Thyroid gland (tissue), 4 donors: Measurements from ENCODE around the gene GNG4.

Experiments
- CTCF ChIP-seq, 6 experiments: fragments of 200-600 bp in 3 of 6; fragments of 450-650 bp in 3 of 6; sonication (generic) in 3 of 6; IDR thresholded peaks; one replicate each; pipeline ENCODE4 v1.5.1; 2016 to 2019; ENCODE audit warnings: antibody characterized with exemption in 6 of 6, mild to moderate bottlenecking in 2 of 6, inconsistent platforms in 1 of 6, moderate library complexity in 1 of 6
- POLR2A ChIP-seq, 2 donors: fragments of 450-650 bp; IDR thresholded peaks; one replicate each; pipeline ENCODE4 v1.6.1; 2017; ENCODE audit warnings: antibody characterized with exemption in 2 of 2, mild to moderate bottlenecking in 2 of 2, moderate library complexity in 1 of 2

GRCh38 chr1:235663628-235664027 lies 14.0 kb upstream of the GNG4 start:
- no peak for TF ChIP-seq CTCF (IDR thresholded peaks at IDR 0.05)
- no peak for TF ChIP-seq POLR2A (IDR thresholded peaks at IDR 0.05)
